Effector CD4-positive, alpha-beta T cell (primary cell): ENCODE data around the gene INHBB.
A peak's percentile ranks its signal among the peaks of the same experiment; 100 is the strongest.

Source experiments
- DNase-seq: peaks from one replicate; pipeline ENCODE4 v3.0.0-alpha.2; 2020

Gene INHBB

DNA sequence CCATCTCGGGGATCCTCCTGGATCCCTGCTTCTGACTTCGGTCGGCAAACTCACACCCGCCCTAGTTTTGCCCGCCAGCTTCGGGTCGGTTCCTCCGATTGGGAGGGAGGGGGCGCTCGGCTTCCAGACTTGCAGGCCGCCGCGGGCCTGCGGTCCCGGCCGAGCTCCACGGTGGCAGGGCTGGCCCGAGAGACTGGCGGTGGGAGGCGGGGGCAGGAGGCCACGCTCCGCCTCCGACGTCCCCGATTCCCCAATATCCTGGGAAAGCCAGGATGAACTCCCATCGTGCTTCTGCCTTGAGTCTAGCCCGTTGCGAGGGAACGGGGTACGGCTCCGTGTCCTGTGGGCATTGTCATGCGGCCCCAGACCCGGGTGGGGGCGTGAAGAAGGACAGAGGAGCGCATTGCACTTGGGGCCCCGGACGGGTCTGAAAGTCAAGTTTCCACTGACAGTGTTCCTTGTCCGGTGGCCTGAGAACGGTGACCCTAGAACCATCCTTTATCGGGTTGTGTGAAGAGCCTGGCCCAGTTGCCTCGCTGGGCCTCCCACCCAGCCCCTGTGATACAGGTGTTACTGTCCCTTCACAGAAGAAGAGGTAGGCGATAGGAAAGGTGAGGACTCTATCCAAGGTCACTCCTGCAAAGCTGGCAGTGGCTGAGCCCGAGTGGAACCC is 2.4 kb upstream of the INHBB start:
- DNase-seq: peak; percentile 31

DNA sequence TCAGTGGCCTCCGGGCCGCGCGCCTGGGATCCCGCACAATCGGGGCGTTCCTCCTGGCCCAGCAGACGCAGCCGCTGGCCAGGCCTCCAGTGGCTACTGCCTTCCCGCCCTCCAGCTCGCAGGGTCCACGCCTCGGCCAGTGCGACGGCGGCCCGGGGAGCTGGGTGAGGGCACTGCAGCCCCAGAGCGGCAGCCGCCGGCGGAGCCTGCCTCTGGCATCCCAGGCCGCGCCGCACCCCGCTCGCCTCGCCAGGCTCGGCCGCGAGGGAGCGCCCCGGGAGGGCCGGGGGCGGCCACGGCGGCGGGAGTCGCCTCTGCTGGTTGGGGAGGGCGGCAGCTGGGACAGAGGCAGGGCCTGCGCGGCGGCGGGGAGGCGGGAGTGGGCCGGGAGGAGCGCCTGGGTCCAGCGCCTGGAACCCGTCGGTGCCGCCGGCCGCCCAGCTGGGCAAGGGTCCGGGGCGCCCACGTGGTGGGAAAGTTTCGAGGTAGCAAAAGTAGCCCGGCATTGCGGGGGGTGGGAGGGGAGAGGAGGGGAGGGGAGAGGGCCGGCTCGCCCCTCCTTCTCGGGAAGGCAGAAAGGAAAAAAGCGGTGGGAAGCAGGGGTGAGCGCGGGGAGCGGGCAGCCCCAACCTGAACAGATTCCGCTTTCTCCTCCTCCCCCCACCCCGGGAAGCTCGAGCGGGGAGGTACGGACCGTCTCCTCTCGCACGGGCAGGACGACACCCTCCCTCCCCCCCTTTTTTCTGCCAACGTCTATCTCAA is 1.5 kb upstream of the INHBB start:
- no peak for DNase-seq

DNA sequence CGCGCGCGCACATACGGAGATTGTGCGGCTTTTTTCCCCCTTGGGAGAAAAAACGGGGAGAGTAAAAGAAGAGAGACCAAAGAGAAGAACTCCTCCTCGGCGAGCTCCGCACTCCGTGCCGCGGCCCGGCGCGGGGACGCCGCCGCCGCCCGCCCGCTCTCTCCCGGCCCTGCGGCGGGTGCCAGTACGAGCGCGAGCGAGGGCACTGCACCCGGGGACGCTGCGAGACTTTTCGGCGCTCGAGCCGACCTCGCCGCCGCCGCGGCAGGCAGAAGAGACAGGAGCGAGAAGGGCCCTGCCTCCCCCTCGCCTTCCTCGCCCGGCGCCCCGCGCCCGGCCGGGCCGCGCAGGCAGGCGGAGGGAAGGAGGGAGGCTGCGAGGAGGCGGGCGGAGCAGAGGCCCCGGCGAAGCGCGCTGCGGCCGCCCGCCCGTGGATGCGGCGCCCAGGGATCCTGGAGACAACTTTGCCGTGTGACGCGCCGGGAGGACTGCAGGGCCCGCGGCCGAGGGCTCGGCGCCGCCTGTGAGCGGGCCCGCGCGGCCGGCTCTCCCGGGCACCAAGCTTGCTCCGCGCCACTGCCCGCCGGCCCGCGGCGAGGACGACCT is 857 bp upstream of the INHBB start:
- no peak for DNase-seq

DNA sequence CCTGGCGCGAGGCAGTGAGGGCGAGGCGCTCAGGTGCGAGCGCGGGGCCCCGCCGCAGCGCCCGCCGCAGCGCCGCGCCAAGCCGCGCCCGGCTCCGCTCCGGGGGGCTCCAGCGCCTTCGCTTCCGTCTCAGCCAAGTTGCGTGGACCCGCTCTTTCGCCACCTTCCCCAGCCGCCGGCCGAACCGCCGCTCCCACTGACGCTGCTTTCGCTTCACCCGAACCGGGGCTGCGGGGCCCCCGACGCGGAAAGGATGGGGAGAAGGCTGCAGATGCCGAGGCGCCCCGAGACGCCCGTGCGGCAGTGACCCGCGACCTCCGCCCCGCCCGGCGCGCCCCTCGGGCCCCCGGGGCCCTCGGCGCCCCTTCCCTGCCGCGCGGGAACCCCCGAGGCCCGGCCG is 328 bp upstream of the INHBB start:
- no peak for DNase-seq

DNA sequence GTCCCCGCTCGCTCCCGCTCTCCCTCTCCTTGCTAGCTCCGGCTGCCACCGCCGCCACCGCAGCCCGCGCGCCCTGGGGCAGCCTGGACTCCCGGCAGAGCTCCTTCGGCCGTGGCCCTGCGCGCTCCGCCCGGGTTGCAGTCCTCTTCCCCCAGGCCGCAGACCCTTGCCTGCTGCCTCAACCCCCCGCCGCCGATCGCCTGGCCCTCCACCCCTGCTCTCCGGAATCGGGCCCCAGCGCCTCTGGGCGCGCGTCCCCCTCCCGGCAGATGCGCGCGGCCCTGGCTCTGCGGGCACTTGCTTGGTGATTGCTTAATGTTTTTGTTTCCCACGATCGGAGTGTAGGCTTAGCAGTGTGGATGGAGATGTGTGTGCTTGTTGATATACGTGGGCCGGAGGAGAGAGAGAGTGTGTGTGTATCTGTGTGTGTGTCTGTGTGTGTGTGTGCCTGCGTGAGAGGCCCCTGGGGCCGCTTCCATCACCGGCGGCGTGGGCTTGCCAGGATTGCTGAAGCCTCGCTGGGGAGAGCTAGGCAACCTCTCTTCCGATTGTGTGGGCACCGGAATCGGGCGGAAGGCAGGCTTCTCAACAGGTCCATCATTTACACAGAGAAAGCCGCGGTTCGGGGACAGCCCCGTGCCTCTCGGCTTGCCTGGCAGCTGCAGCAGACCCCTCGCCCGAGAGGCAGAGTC is 877 bp downstream of the INHBB start:
- no peak for DNase-seq

DNA sequence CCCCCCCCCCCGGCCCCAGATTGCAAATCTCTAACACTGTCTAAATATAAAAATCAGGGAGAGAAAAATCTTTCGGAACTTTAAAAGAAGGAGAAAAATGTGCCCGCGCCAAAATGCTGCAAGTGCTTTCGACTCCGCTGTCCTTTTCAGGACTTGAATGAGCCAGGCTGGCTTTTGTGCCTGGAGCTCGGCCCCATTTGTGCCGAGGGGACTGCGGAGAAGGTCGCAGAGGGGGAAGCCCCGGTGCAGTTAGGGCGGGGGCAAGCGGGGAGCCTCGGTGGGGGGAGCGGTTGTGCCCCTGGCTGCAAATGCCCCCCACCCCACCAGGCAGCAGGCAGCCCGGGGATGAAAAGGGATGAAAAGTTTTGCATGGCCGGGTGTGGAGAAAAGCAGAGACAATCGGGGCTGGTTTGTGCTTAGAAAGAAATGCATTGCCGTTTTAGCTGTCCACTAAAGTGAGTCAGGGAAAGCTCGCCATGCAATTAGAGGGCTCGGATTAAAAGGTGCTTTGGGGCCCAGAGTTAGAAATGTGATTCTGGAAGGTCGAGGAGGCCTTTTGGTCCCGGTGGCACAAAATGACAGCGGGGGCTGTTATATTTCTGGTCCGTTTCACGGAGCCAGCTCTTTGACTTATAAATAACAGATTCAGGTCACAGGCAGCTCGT is 1.6 kb downstream of the INHBB start:
- DNase-seq: no peak

DNA sequence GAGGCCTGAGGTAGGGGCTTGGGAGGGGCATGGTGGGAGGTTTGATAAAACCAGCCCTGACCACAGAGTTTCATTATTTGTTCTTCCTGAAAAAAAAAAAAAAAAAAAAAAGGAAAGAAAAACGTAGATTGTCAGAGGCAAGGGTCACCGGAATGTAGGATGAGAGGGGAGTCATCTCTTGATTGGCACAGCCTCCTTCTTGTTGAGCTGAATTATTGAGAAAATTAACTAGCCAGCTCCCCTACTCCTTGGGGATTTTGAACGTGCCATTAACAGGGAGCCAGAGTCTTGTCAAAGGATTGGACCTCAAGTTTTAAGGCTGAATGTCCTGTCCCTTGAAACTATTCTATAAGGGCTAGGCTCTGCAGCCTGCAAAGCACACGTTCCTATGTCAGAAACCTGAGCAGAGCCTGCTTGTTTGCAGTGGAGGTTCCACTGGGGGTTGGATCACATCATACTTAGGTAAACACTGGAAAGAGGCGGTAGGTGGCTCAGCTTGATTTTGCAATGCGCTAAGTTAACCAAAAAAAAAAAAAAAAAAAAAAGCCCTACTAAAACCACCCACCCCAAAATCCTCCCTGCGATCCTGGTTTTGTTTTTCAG is 2.3 kb downstream of the INHBB start:
- DNase-seq: no peak

DNA sequence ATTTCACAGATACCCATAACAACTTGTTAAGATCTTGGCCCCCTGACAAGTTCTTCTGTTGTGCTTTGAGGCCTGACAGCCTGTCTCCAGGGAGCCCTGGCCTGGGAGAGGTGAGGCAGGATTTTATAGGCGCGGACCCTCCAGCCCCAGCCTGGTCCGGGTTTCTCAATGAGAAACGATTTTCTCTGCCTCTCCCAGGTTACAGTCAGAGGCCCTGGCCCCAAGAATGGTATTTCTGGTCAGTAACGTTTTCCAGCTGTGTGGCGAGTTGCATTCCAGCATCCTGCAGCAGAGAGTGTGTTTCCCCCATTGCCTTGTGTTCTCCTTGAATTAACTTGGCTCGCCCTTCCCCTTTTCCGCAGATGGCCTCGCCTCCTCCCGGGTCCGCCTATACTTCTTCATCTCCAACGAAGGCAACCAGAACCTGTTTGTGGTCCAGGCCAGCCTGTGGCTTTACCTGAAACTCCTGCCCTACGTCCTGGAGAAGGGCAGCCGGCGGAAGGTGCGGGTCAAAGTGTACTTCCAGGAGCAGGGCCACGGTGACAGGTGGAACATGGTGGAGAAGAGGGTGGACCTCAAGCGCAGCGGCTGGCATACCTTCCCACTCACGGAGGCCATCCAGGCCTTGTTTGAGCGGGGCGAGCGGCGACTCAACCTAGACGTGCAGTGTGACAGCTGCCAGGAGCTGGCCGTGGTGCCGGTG is 3.0 kb downstream of the INHBB start:
- DNase-seq: no peak

DNA sequence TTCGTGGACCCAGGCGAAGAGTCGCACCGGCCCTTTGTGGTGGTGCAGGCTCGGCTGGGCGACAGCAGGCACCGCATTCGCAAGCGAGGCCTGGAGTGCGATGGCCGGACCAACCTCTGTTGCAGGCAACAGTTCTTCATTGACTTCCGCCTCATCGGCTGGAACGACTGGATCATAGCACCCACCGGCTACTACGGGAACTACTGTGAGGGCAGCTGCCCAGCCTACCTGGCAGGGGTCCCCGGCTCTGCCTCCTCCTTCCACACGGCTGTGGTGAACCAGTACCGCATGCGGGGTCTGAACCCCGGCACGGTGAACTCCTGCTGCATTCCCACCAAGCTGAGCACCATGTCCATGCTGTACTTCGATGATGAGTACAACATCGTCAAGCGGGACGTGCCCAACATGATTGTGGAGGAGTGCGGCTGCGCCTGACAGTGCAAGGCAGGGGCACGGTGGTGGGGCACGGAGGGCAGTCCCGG is 3.5 kb downstream of the INHBB start:
- DNase-seq: no peak

DNA sequence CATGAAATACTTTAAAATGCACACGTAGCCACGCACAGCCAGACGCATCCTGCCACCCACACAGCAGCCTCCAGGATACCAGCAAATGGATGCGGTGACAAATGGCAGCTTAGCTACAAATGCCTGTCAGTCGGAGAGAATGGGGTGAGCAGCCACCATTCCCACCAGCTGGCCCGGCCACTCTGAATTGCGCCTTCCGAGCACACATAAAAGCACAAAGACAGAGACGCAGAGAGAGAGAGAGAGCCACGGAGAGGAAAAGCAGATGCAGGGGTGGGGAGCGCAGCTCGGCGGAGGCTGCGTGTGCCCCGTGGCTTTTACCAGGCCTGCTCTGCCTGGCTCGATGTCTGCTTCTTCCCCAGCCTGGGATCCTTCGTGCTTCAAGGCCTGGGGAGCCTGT is 4.1 kb downstream of the INHBB start:
- DNase-seq: no peak

DNA sequence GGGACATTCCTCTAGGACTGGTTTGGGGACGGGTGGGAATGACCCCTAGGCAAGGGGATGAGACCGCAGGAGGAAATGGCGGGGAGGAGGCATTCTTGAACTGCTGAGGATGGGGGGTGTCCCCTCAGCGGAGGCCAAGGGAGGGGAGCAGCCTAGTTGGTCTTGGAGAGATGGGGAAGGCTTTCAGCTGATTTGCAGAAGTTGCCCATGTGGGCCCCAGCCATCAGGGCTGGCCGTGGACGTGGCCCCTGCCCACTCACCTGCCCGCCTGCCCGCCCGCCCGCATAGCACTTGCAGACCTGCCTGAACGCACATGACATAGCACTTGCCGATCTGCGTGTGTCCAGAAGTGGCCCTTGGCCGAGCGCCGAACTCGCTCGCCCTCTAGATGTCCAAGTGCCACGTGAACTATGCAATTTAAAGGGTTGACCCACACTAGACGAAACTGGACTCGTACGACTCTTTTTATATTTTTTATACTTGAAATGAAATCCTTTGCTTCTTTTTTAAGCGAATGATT is 4.9 kb downstream of the INHBB start:
- no peak for DNase-seq

DNA sequence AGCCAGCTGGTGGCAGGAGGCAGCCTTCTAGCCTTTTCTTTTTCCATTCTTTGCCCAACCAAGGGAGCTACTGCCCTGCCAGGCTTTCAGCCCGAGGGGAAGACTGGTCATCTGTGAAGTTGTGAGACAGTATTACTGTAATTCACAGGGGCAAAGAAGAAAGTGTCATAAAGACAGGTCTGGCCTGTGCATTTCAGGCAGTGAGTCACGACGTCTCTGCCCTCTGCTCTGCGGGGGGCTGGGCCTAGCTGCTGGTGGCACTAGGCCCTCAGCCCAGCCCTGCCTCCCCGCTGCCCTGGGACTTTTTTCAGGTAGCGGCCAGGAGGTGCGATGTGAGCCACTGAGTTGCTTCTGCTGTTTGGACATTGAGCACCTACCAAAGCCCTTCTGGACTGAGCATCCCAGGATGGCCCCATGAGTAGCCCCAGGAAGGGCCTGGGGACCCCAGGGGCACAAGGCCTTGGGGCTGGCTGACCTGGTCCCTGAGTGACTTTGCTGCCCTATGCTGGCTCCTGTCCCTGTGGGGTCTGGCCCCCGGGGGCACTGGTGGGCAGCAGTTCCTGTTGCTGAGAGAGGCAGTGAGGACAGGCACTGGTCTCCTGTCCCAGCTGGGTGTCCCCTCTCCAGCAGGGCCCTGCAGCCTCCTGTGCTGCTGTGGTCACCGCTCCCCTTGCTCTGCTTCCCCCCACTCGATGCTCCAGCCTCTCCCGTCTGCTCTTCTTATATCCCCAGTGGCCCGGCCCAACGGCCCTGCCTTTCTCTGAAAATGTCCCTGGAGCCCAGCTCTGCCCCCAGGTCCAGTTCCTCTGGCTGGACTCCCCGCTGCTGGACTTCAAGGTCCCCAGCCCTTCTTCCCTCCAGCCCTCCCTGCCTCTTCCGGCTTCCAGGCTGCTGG is 7.0 kb downstream of the INHBB start:
- no peak for DNase-seq

DNA sequence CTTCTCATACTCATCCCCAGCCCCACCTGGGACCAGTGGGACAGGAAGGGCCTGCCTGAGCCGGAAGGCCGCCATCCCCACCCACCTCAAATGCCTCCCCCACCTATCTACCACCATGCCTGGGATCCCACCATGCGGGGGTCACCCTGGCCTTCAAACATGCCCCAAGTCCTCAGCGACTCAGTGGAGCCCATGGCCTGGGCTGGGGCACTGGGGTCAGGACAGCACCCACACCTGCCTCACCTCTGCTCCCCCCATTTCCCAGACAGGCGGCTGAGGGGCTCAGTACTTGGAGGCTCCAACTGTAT is 7.6 kb downstream of the INHBB start:
- DNase-seq: no peak

DNA sequence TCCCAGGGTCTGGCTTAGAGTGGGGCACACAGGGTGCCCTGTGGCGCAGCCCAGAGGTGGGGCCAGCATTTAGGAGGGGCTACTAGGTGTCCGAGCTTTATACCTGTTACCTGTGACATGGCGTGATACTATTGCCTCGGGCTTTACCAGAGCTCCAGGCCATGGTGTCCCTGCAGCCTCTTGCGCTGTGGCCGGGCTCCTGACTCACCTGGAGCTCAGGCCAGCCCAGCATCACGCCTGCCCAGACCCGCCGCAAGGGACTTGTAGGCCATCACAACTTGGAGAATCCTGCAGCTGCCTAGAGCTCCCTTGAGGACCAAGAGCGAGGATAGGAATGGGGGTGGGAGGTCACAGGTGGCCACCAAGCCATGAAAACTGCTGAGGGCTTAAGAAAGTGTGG is 8.0 kb downstream of the INHBB start:
- DNase-seq: no peak

DNA sequence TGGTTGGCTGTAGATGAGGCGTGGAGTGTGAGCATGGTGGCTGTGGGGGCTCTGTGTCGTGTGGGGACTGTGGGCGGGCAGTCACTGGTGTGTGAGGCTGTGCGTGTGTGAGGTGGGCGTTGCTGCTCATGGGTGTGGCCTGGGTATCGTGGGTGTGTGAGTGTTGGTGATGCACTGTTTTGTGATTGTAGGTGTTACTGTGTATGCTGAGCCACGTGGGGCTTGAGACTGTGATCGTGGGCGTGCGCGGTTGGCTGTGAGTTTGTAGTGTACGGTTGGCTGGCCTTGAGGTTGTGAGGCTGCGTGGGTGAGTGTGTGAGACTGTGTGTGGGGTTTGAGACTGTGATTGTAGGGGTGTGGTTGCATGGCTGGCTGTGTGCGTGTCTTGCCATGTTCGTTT is 8.5 kb downstream of the INHBB start:
- no peak for DNase-seq

DNA sequence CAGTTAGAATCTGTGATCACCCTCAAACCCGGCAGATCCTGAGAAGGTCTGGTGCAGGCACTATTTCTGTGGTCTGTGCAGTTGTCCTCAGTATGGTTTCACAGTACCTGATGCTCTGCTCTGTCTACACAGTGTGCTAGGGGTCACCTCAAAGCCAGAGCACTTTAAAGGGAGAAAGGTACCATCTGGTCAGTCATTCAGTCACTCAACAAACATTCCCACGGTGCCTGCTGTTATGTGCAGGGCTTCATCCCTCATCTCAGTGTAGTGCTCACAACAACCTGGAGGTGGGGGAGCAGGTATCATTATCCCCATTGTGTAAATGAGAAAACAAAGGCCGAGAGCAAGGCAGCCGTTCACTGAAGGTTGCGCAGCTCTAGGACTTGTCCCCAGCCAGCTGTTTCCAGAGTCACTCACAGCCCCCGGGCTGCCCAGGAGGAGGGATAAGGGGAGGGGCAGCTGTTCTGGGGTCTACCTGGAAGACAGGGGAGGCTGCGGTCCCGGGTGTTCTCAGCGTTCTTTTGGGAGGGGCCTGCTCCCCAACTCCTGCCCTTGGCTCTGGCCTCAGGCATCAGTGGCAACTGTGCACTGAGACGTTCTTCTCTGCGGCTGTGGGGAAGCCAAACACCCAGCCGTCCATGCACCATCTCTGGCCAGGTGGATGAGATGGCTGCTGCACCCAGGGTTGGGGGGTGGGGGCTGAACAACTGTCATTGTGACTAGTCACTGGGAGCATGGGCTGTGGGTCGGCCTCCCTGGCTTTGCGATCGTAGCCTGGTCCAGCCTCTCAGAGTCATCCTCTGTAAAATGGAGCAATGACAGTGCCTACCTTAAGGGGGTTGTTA is 9.2 kb downstream of the INHBB start:
- no peak for DNase-seq

DNA sequence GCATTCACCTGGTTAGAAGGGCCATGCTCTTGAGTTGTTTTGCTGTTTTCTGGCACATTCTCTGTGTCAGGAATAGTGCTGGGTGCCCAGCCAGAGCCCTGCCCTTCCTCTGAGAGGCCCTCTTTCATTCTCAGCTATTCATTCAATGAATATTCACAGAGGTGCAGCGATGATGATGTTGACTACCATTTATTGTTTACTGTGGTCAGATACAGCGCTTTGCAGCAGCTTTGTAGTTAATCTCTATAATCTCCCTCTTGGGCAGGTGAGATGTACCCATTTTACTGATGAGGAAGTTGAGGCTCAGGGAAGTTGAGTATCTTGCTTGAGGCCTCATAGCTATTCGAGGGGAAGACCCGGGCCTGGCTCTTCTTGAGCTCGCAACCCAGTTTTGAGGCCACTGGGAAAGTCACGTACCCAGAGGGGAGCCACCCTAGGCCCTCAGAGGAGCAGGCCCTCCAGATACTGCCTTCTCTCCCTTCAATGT is 9.9 kb downstream of the INHBB start:
- no peak for DNase-seq

DNA sequence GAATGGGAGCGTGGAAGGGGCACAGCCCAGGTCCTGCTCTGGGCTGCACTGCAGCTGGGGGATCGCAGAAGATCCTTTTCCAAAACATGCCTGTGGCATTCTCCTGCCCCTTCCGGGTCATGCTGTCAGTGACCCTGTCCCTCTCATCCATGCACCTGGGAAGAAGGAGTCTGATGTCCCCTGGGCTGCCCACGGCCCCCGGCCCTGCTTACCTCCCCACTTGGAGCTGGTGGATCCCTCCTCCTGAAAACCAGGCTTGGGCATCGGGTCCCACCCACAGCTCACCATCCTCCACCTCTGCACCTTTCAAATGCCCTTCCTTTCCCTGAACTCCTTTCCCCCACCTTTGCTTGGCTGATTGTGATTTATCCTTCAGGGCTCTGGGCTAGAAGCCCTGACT is 11.8 kb downstream of the INHBB start:
- no peak for DNase-seq

DNA sequence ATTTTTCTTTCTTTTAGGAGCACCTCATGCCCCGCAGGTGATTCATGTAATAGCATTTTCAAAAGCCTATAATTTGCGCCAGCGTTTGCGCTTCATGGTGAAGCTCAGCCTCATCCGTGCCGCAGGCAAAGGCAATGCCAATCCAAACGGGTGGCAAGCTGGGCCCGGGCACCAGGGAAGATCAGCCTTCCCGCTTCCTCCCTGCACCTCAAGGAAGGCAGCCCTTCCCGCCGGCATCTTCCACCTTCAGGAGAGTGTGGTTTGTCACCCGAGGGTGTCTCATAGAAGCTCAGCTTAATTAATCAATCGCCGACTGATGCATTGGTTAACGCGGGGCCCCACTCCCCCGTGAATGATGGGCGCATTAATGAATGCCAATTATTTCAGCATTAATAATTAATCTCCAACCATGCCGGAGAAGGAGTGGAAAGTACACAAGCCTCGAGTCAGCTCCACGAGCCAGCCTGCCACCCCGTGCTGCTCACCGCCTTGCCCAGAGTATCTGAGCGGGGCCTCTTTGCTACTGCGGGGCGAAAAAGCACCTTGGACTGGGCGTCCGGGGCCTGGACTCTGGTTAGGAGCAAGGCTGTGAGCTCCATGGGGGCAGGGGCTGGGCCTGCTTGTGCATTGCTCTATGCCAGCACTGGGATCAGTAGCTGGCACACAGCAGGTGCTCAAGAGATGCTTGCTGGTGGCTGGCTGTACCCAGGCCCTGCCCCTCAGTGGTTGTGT is 13.0 kb downstream of the INHBB start:
- DNase-seq: no peak
